Measurements from ENCODE around the gene TENM4.

Gene TENM4
- long read RNA-seq, donor 1 = 0 reads
- long read RNA-seq, donor 2 = 0 reads
- long read RNA-seq, donor 3 = 0 reads
- long read RNA-seq, donor 4, partial matches to known transcripts = 6 of 7 reads
- long read RNA-seq, donor 4, other reads (novel, unspliced or antisense) = 0 of 7 reads
- long read RNA-seq, donor 5 = 0 reads
- long read RNA-seq, donor 6 = 0 reads
- long read RNA-seq, donor 7 = 0 reads
- long read RNA-seq, donor 8 = 0 reads

DNA sequence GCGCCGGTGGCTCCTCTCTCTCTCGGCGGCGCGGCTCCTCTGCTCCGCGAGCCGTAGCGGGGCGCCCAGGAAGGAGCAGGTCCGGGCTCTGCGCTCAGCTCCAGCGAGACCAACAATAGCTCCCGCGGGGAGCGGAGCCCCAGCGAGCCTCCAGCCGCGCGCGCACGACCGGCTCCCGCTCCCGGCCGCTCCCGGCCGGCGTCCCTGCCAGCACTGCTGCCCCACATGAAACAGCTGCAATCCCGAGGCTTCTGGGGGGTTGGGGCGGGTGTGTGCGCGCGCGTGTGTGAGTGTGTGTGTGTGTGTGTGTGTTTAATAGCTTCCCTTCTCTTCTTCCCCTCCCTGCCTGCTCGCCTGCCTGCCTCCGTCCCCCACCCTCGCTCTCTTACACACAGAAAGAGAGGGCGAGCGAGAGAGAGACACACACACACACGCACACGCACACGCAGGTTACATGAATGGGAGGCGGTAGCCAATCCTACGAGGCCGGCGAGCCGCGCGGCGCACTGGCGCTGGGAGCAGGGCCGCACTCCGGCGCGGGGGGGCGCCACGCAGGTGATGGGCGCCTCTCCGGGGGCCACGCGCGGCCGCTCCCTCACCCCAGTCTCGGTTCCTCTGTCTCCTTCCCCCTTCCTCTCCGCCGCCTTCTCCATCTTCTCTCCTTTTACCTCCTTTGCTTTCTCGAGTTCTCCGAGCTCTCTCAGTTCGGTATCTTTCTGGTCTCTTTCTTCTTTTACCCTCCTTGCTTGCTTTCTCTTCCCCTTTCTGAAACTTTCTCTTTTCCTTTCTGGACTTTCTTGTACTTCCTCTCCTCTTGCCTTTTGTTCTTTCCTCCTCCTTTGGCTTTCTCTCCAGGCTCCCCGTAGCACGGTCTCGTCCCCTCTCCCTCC lies at the start of gene TENM4:
Gene TENM4, minus strand, starts transcription at position 460 of the 890 bp plus-strand sequence. CDS start 371,086 bp downstream, outside the sequence.
- DNase-seq = peak; percentile 95

DNA sequence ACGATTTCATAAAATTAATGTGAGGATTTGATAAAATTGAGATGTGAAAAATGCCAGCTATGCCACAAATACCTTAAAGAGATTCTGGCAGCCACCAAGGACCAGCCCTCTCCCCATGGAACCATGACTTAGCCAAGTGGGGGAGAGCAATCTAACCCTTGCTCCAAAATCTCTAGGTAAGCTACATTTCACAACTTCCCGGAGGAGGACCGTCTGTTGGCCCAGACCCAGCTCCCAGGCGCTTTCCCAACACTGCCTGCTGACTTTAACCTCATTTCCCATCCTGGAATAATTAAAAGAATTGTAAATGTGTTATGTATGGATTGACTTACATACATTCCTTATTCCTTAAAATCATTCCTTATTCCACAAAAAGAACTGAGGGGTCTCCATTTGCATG lies 47.5 kb upstream of the TENM4 start:
- no peak for DNase-seq

DNA sequence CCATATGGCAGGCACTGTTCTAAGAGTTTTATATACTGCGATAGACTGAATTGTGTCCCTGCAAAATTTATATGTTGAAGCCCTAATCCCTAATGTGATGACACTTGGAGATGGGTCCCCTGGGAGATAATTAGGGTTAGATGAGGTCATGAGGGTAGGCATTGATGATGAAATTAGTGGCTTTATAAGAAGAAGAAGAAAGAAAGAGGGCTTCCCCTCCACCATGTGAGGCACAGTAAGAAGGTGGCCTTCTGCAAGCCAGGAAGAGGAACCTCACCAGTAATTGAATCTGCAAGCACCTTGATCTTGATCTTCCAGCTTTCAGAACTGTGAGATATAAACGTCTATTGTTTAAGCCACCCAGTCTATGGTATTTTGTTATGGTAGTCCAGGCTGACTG lies 46.6 kb upstream of the TENM4 start:
- no peak for DNase-seq

DNA sequence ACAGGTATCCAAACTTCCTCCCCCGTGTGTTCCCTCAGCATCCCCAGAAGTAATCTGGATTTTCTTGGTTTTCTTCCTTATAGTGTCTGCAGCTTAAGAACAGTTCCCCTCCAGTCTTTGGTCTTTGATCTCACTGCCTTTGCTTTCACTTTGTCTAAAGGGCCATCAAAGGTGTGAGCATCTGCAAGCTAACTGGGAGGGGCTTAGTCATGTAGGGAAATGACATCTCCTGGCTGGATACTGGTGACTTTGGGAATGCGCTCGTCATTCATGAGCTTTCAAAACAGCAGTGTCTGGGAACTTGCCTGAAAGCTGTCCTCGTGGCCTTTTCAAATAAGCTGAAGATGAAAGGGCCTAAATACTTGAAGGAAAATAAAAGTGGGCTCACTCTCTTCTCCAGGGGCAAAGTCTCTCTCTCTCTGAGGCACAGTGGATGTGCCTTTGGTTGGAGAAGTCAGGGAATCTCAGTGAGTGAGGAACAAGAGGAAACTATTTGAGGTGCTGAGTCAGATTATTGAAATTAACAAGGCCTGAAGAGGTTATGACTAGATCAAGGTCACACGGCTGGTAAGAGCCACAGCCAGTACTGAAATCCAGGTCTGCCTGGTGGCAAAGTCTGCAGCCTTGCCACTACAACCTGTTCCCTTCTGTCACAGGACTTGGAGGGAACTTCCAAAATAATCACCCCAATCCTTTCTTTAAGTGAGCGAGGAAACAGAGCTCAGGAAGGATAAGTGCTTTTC lies 45.6 kb upstream of the TENM4 start:
- no peak for DNase-seq

DNA sequence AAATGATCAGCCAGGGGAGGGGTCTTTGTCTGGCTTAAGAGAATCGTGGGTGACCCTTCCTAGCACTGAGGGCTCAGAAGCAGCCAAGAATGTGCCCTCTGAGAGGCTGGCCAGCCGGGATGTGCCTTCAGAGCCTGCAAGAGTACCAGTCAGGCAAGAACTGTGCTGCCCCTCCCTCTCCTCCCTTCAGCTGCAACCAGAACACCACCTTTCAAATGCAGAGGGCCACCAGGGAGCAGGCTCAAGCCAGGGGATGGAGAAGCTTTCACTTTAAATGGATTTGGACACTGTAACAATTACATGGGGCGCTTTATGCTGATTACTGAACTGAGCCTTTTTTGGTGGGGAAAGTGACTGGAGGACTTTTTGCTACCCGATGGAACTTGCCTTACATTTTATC lies 44.9 kb upstream of the TENM4 start:
- no peak for DNase-seq

DNA sequence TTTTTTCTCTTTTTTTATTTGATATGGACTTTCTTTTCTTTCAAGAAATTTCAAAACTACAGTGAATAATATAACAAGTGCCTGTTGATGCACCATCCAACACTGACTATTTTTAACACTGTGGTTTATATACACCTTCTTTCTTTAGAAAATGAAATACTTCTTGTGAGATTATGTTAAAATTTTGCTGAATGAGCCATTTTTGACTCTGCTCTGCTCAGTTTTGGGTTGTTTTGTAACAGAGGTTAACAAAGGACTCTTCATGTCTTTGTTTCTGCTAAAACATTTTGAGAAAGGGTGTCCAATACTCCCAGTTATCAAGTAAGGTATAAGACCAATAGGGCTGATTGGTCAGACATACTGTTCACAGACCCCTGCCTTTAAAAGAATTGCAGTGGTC lies 44.0 kb upstream of the TENM4 start:
- DNase-seq = no peak

DNA sequence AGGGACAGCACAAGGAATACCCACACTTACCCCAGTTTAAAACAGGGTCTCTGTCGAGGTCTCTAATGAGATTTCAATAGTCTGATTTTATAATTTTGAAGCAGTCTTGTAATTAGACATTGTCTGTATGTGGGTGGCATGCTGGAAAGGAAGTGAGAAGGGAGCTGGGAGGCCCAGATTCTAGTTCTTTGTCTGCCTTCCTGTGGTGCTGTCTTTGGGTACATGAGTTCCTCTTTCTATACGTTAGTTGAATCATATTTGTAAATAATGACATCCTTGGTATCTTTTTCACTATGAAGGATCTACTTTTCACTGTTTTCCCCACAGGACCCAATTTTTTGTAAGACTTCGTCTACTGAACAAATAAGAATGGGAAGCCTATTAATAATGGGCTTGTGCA lies 42.0 kb upstream of the TENM4 start:
- no peak for DNase-seq

DNA sequence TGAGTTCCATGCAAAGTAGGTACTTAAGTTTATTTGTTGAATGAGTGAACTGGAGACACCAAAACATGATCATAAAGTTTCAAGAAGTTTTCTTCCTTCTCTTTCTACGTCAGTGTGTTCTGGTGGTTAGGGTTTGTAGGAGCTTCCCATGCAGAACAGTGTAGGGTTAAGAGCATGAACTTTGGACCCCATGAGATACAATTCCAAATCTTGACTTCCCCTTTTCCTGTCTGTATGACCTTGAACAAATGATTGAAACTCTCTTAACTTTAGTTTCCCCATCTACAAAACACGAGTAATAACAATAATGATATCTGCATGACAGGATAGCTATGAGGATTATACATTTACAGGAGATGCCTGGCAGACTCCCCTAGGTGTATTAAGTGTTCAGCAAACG lies 41.0 kb upstream of the TENM4 start:
- DNase-seq = no peak

DNA sequence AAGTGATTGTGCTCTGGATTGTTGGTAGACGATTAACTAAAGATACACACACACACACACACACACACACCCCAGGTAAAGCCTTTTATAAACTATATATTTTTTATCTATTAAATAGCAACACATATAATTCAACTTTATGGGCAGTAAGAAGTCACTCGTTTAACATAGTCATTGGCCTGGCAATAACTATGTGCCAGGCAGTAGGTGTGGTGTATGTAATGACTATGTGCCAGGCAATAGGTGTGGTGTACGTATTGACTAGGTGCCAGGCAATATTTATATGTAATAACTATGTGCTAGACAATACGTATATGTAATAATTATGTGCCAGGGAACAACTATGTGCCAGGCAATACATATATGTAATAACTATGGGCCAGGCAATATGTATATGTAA lies 40.0 kb upstream of the TENM4 start:
- no peak for DNase-seq

DNA sequence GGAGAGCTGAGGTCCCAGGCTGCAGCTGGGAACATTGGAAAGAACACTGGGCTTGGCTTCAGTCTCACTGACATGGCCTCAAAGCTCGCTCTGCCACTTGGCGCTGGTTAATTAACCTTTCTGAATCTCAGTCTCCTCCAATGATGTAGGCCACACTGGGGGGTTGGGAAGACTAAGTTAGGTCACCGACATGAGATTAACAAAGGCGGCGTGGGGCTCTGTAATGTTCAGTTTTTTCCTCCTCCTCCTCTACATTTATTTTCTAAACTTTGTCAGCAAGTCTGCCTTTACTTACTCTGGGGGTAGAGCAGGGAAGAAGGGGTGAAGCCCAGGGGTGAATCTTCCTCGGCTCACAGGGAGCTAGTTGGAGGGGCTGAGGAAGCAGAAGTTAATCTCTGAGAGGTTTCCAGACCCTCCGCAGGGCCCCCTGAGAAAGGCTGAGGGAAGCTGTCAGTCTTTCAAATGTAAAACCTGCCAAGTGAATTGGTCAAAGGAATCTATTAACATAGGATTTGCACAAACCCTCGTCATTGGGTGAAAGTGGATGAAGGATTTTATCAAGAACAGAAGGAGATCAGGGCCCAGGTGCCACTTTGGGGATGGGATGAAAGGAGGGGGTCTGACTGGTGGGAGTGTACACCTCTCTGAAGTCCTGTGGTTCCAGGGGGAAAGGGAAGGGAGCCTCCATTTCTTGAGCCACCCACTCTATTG lies 32.1 kb upstream of the TENM4 start:
- DNase-seq = no peak

DNA sequence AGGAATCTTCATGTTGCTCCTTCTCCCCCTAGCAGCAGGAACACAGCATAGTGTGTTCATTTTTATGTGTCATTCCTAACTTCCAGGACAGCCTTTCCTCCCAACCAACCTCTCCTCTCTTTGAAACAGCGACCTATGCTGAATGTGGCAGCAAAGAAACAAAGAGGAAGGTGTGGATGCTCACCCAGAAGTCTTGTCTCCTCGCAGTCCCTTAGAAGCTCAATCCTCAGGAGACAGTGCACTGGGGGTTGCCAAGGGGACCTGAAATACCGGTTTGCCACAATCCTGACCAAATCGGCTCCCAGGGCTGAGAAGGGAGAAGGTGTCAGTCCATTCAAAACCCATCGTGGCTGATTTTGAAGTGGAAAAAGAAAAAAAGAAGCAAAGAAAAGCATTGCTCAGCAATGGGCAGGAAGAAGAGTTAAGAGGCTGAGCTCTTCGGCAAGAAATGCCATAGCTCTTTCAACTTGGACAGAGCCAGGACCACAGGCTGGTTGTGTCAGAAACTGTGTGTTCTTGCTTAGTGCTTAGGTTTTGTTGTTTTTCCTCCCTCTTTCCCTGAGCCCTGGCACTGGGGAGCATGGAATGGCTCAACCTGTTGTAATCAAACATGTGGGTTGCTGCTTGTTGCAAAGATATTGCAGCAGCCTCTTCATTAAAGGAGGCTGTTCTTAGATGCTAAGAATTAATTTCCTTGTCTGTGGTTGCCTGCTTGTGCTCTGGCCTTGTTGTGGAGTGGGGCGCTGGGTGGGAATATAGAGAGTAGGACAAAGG lies 30.4 kb upstream of the TENM4 start:
- no peak for DNase-seq

DNA sequence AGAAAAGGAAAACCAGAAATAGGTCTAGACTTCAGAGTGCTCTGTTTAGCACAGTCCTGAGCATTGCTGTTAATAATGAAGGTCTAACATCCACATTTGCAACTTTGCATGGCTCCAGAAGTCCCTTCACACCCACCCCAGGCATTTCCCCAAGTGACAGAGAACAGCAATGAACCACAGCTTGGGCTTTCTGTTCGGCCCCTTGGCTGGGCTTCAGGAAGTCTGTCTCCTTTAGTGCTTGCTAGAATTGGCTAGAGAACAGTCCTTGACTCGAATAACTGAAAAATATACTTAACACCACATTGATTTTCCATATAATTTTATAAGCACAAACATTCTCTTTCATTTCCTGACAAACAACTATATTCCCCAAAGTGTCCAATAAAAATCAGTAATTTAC lies 29.3 kb upstream of the TENM4 start:
- no peak for DNase-seq

DNA sequence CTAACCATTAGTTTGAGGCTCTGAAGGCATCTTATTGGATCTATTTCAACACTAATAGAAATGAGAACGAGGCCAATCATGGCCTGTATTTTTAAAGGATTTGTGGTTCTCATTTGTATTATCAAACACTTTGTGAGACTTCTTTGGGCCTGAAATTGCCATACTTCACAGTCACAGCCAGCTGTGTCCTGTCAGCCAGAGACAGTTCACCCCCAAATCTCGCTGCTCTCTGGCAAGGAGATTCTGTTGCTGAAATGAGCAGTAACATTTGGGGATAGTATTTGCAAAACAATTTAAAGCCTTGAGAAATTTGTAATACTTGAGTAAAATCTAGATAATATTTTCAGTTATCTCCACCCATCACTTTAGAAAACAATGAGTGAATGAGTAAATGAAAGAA lies 26.9 kb upstream of the TENM4 start:
- no peak for DNase-seq

DNA sequence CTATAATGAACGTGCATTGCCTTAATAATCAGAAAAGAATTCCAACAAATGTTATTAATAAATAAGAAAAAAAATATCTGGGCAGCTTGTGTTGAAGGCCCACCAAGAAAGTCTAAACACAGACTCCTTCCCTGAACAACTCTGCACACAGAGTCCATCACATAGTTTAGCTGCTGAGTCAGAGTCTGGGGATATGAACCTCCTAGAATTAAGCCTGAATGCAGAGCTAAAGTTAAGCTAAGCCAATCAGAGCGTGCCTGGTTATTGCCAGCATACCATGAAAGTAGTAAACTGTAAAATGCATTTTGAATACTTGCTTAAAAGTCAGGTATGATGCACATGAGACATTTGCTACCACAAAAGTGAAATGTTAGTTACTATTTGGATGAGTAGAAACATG lies 25.6 kb upstream of the TENM4 start:
- DNase-seq = no peak

DNA sequence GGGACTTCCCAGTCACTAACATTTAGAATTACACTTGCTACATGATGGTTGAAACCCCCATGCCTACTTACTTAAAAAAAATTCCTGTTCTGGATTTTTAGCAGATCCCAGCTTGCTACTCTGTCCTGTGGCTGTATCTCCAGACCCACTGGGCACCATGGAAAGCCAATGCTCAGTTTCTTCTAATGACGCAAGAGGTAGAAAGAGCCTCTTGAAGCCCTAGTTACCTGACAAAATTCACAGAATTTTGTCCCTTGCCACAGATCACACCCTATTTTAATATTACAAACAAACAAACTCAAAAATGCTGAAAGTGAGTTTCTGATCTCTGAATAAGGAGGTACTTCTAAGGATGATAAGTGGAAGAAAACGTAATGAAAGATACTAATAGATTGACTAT lies 24.3 kb upstream of the TENM4 start:
- no peak for DNase-seq

DNA sequence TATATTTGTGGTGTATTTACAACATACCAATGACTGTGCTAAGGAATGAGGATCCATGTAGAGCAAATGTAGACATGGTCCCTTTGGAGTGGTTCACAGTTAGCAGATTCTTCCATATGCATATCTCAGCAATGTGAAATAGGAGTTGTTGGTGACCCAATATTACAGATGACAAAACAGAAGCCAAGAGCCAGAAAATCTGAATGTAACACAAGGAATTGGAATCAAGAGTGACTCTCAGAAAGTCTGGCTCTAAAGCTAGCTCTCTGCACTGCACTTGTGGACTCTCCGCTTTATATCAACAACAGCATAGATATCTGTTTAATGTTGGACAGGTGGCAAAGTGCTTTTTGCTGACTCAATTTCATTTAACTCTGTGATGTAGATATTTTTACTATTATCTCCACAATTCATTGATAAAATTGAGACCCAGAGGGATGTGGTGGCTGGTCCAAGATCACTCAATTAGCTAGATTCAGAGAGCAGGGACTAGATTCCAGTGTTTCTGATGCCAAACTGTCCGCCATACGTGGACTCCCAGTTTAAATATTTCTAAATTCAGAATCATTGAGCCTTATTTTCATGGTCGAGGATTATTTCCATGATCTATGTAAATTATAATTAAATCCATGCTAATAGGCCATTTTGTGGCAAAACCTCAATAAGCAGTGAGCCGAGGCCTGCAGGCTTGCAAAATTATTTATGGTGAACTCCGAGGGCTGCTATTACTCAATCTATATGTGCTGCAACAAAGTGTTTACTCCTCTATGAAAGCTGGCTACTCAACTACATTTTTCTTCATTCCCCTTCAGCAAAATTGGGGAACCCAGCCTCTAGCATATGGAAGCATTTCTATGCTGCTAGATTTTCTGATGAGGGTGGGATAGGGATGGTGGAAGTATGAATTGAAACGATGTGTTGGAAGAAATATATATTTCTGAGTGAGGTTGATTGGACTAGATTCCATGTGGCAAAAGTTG lies 21.1 kb upstream of the TENM4 start:
- no peak for DNase-seq

DNA sequence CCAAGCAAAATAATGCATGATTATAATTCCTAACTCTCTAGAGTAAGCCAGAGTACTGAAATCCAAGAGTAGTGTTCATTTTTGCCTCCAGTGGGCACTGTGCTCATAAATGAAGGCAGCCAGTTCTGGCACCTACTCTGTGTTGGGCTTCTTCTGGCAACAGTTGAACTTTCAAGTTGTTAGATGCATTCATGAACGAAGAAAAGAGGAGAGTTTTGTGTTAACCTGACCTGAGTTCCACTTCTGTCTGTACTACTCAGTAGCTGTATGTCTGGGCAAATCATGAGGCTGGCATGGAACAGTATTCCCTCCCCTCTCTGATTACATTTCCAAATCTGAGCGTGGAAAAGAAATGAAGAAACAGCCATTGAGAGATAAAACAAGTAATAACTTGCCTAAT lies 20.3 kb upstream of the TENM4 start:
- DNase-seq = no peak

DNA sequence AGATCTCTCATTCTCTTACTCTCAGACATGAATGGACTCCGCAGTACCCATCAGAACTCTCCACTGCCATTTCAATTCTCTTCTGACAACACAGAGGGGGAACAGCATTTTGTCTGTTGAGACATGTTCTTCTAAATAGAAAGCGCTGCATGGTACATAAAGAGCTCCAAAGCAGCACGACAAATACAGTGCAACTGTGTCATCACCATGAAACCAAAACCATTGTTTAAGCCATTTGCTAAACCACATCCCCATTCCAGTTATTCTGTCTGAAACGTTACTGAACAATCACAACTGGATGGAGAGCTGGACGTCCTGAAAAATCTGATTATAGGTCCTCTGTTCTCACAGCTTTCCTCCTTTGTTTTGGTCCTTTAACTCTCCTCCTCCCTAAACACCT lies 17.9 kb upstream of the TENM4 start:
- DNase-seq = no peak

DNA sequence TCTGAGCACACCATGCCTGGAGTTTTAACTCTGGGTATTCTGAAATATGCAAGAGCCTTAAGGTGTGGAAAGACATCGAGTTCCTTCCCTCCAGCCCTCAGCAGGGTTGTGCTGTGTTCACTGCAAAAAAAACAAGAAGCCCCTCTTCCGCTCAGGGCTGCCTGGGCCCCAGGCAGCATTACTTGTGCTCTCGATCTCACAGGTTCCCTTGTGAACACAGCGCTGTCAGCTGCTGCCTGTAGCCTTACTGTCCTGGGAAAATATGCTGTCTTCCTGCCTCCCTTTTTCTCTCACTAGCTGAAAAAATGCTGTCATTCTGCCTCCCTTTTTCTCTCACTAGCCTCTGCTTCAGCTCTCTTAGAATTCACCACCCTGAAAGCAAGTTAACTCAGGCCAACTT lies 15.7 kb upstream of the TENM4 start:
- no peak for DNase-seq

DNA sequence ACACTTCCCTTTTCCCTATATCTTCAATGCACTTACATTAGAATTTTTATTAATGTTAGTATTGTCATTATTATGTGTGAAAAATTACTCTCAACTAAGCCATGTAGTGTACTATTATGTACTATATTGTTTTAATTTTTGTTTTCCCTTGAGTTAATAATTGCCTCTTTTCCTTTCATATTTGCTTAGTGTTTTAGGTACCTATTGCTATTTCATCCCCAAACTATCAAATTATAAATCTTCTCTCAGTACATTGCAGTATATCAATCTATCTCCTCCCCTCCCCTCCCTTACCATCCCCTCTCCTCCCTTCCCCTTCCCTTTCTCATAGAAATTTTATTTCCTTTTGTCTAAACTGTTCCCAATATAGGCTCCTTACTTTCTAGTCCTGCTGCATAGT lies 12.8 kb upstream of the TENM4 start:
- DNase-seq = no peak

DNA sequence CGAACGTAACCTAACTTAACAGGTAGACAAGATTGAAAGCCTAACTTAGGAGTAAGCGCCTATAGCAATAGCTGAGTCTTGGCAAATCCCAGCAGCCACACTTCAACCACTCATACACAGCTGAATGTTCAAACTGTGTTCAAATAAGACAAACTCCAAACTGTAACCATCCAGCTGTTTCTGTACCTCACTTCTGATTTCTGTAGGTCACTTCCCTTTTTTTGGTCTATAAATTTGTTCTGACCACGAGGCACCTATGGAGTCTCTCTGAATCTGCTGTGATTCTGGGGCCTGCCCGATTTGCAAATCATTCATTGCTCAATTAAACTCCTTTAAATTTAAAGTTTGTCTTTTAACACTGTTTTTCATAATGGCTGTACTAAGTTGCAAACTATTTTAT lies 8.2 kb upstream of the TENM4 start:
- DNase-seq = no peak

Measured in right kidney (tissue), 9 donors.